Transverse colon (tissue), 4 donors: ENCODE data around the gene SMIM20. TPM values are rescaled to one million over a fixed set of nuclear protein-coding genes. Genes with fewer than 3 reads are reported as not detected.

Experiments used
- DNase-seq: peaks from one replicate; pipeline ENCODE4 v3.0.0-alpha.2; 2019
- H3K27ac ChIP-seq, 4 donors: fragments of 200-600 bp; sonication (generic); 2 replicates each; pipeline ENCODE4 v1.5.1; 2016 to 2018; ENCODE audit warnings: inconsistent platforms in 4 of 4
- H3K27me3 ChIP-seq: fragments of 200-600 bp; sonication (generic); 2 replicates; pipeline ENCODE4 v1.5.1; 2017; ENCODE audit warnings: inconsistent platforms
- H3K36me3 ChIP-seq, 4 donors: fragments of 200-600 bp; sonication (generic); 2 replicates each; pipeline ENCODE4 v1.5.1; 2017 to 2019; ENCODE audit warnings: inconsistent platforms in 4 of 4
- H3K4me1 ChIP-seq, 4 donors: fragments of 200-600 bp; sonication (generic); 2 replicates each; pipeline ENCODE4 v1.5.1; 2017 to 2020; ENCODE audit warnings: inconsistent platforms in 4 of 4
- H3K4me3 ChIP-seq, 4 donors: fragments of 200-600 bp; sonication (generic); 1 replicate in 1 of 4; 2 replicates in 3 of 4; pipeline versions ENCODE4 v1.5.1 to v1.6.1; 2017 to 2019; ENCODE audit warnings: inconsistent platforms in 4 of 4
- H3K9me3 ChIP-seq, 2 donors: fragments of 200-600 bp; sonication (generic); 2 replicates each; pipeline ENCODE4 v1.5.1; 2017 to 2019; ENCODE audit warnings: inconsistent platforms in 2 of 2
- CTCF ChIP-seq, 5 experiments: fragments of 200-600 bp in 3 of 5; fragments of 450-650 bp in 2 of 5; sonication (generic) in 3 of 5; IDR thresholded peaks; 1 replicate in 2 of 5; 2 replicates in 3 of 5; pipeline ENCODE4 v1.5.1; 2016 to 2017; ENCODE audit warnings: antibody characterized with exemption in 5 of 5, inconsistent platforms in 3 of 5, mild to moderate bottlenecking in 2 of 5, moderate library complexity in 1 of 5
- EP300 ChIP-seq: sonication (generic); formaldehyde crosslinking; IDR thresholded peaks from one replicate; pipeline ENCODE4 v1.6.1; 2017; ENCODE audit warnings: antibody characterized with exemption, low read depth
- POLR2A ChIP-seq: fragments of 450-650 bp; IDR thresholded peaks from one replicate; pipeline ENCODE4 v1.6.1; 2016; ENCODE audit warnings: antibody characterized with exemption, mild to moderate bottlenecking, moderate library complexity
- POLR2AphosphoS5 ChIP-seq, 3 donors: sonication (generic); formaldehyde crosslinking; IDR thresholded peaks; one replicate each; pipeline ENCODE4 v1.6.1; 2016; ENCODE audit warnings: antibody characterized with exemption in 3 of 3
- WGBS, 2 donors: methylation state at CpG; one replicate each; pipeline ENCODE4 v1.1.5; 2018; ENCODE audit warnings: low coverage in 1 of 2; 5-methylcytosine and 5-hydroxymethylcytosine counted together
- in situ Hi-C, 4 donors: fragments of 200-750 bp; cut with MboI; loops; one replicate each; pipeline versions ENCODE4 v1.15.0 to v1.15.1; 2017; ENCODE audit warnings: low sequenced_read_pairs in 3 of 4, low pct_ligation_motif_present in 1 of 4, low pct_unique_long_range_greater_than_20kb in 1 of 4
- intact Hi-C: fragments of 100-400 bp; cut with DNase I; formaldehyde crosslinking; loops from one replicate; pipeline ENCODE4 v1.15.1; 2023; ENCODE audit warnings: low total_unique reads
- total RNA-seq, 4 donors: library from RNA; depleted of rRNA; stranded (reverse); fragments of >200 nt; gene quantifications; one replicate each; pipeline ENCODE4 v1.1.0, GENCODE V29; 2016

Gene SMIM20
- total RNA-seq, 4 donors from 2014 or later = 1.8 to 46.8 (median 16.4) TPM

GRCh38 chr4:25951390-25951952, 37.5 kb downstream of the SMIM20 start:
- H3K4me3 ChIP-seq = no peak overlapping the region
- intact Hi-C loops = loop anchor here (10.0 kb wide), 1 partner anchor 1213 kb away; no protein-coding TSS in a partner anchor

GRCh38 chr4:25953740-25954139, 39.7 kb downstream of the SMIM20 start:
- Histone ChIP-seq H3K36me3 (no peaks in the 10 kb centered on the region), H3K4me3 (no peak overlapping the region), H3K27ac (no peak overlapping the region), H3K4me1 (peaks cover 0 to 5% (median 2%) of the 10 kb centered on the region in 4 donors), H3K27me3 (no peaks in the 10 kb centered on the region), H3K9me3 (no peaks in the 10 kb centered on the region)
- DNase-seq = no peak
- WGBS, 2 donors = 55 to 100% methylated on average over 1 to 5 of the region's 5 CpGs
- intact Hi-C loops = loop anchor here (10.0 kb wide), 1 partner anchor 1211 kb away; no protein-coding TSS in a partner anchor
- no peak for TF ChIP-seq CTCF (IDR thresholded peaks at IDR 0.05)
- no peak for TF ChIP-seq POLR2AphosphoS5 (IDR thresholded peaks at IDR 0.05)
- no peak for TF ChIP-seq EP300
- no peak for TF ChIP-seq POLR2A
- in situ Hi-C loops = no loop called here

More at GRCh38 chr4:25951390-25951952, 37.5 kb downstream of the SMIM20 start:
- no peaks in the 10 kb centered on the region for H3K36me3 ChIP-seq
- no peak for DNase-seq
- peaks cover 0 to 5% (median 2%) of the 10 kb centered on the region in 4 donors for H3K4me1 ChIP-seq
- in situ Hi-C loops = no loop called here
- no peaks in the 10 kb centered on the region for H3K27me3 ChIP-seq
- TF ChIP-seq EP300 (no peak), POLR2A (no peak), CTCF (IDR thresholded peaks at IDR 0.05) (no peak), POLR2AphosphoS5 (IDR thresholded peaks at IDR 0.05) (no peak)
- H3K27ac ChIP-seq = no peak overlapping the region
- WGBS, 2 donors = 76% methylated on average over 6 of the region's 6 CpGs; no CpG with 5 or more reads in 1 of the 2 donors
- H3K9me3 ChIP-seq = no peaks in the 10 kb centered on the region

- in situ Hi-C loops = no loop called here
- no peak for DNase-seq
- Histone ChIP-seq H3K4me1 (peaks cover 0 to 5% (median 1%) of the 10 kb centered on the region in 4 donors), H3K27ac (no peak overlapping the region), H3K4me3 (no peak overlapping the region), H3K9me3 (no peaks in the 10 kb centered on the region), H3K27me3 (no peaks in the 10 kb centered on the region), H3K36me3 (no peaks in the 10 kb centered on the region)
- intact Hi-C loops = loop anchor here (10.0 kb wide), 1 partner anchor 1210 kb away; no protein-coding TSS in a partner anchor
- TF ChIP-seq POLR2A (no peak), CTCF (IDR thresholded peaks at IDR 0.05) (no peak), POLR2AphosphoS5 (IDR thresholded peaks at IDR 0.05) (no peak)
- 58 to 73% methylated on average over 10 to 14 of the region's 14 CpGs for WGBS, 2 donors
Measured at GRCh38 chr4:25954293-25954904, 40.4 kb downstream of the SMIM20 start.

GRCh38 chr4:25955705-25956104, 41.7 kb downstream of the SMIM20 start:
- in situ Hi-C loops = no loop called here
- WGBS, 2 donors = 73 to 83% methylated on average over 1 to 4 of the region's 4 CpGs

More at GRCh38 chr4:25955705-25956104, 41.7 kb downstream of the SMIM20 start:
- no peaks in the 10 kb centered on the region for H3K9me3 ChIP-seq
- no peaks in the 10 kb centered on the region for H3K36me3 ChIP-seq
- H3K4me1 ChIP-seq = peaks cover 0 to under 1% (median 0%) of the 10 kb centered on the region in 4 donors
- TF ChIP-seq EP300 (no peak), POLR2AphosphoS5 (IDR thresholded peaks at IDR 0.05) (no peak), CTCF (IDR thresholded peaks at IDR 0.05) (no peak), POLR2A (no peak)
- no peak overlapping the region for H3K27ac ChIP-seq
- no peak overlapping the region for H3K4me3 ChIP-seq
- no peaks in the 10 kb centered on the region for H3K27me3 ChIP-seq
- intact Hi-C loops = loop anchor here (10.0 kb wide), 1 partner anchor 1209 kb away; no protein-coding TSS in a partner anchor
- no peak for DNase-seq
